HEK293 (cell line): ENCODE data around the gene ST6GAL1.

Experiments
- CTCF ChIA-PET: fragments of 350-600 bp; formaldehyde crosslinking; extraction: SDS; loops from one replicate; lab custom pipeline; 2021; ENCODE audit warnings: antibody characterized with exemption; lab: Yijun Ruan, JAX
- POLR2A ChIA-PET: fragments of 300-600 bp; formaldehyde crosslinking; extraction: SDS; loops from one replicate; lab custom pipeline; 2020; ENCODE audit warnings: antibody characterized with exemption, inconsistent platforms; lab: Yijun Ruan, JAX
- H3K27ac ChIP-seq: fragments of 200-500 bp; sonication (Bioruptor generic); 2 replicates; pipeline ENCODE4 v1.5.1; 2014; ENCODE audit warnings: low read depth, low read length, control low read depth, inconsistent platforms; ENCODE audit errors: extremely low read depth
- H3K36me3 ChIP-seq, 2 experiments: fragments of 200-500 bp in 1 of 2; sonication (Bioruptor generic) in 1 of 2; 1 replicate in 1 of 2; 2 replicates in 1 of 2; pipeline ENCODE4 v1.5.1; 2014 to 2017; ENCODE audit warnings: inconsistent platforms in 2 of 2, low read length in 2 of 2; ENCODE audit not compliant: control insufficient read depth in 2 of 2, insufficient read depth in 1 of 2
- H3K4me1 ChIP-seq: fragments of 200-500 bp; sonication (Bioruptor generic); 2 replicates; pipeline ENCODE4 v1.5.1; 2014; ENCODE audit warnings: mild to moderate bottlenecking, low read length, inconsistent platforms; ENCODE audit not compliant: control insufficient read depth, insufficient read depth
- H3K4me3 ChIP-seq: 2 replicates; pipeline ENCODE4 v1.5.1; 2011; ENCODE audit warnings: low read depth, mild to moderate bottlenecking, control low read depth, low read length, moderate library complexity
- H3K9me3 ChIP-seq: fragments of 200-500 bp; sonication (Bioruptor generic); 2 replicates; pipeline ENCODE4 v1.5.1; 2014; ENCODE audit warnings: low read depth, low read length, inconsistent platforms; ENCODE audit not compliant: control insufficient read depth, insufficient read depth
- EGR2 ChIP-seq: fragments of 450-650 bp; formaldehyde crosslinking; IDR thresholded peaks from 2 replicates; pipeline ENCODE4 v1.5.1; 2016; ENCODE audit warnings: low read depth, missing biosample characterization, missing genetic modification characterization
- GLI4 ChIP-seq: fragments of 450-650 bp; formaldehyde crosslinking; IDR thresholded peaks from 2 replicates; pipeline ENCODE4 v1.5.1; 2016; ENCODE audit warnings: missing biosample characterization, missing genetic modification characterization
- SCRT1 ChIP-seq: fragments of 450-650 bp; formaldehyde crosslinking; IDR thresholded peaks from 2 replicates; pipeline ENCODE4 v1.5.1; 2016; ENCODE audit warnings: missing biosample characterization, missing genetic modification characterization, borderline replicate concordance
- ZBTB6 ChIP-seq: fragments of 450-650 bp; formaldehyde crosslinking; IDR thresholded peaks from 2 replicates; pipeline ENCODE4 v1.5.1; 2017; ENCODE audit warnings: missing biosample characterization, missing genetic modification characterization
- ZFHX2 ChIP-seq: fragments of 450-650 bp; formaldehyde crosslinking; conservative IDR thresholded peaks from 2 replicates; pipeline ENCODE4 v1.5.1; 2016; ENCODE audit warnings: missing biosample characterization, missing genetic modification characterization
- ZNF146 ChIP-seq: fragments of 450-650 bp; formaldehyde crosslinking; IDR thresholded peaks from 2 replicates; pipeline ENCODE4 v1.5.1; 2016; ENCODE audit warnings: missing biosample characterization, missing genetic modification characterization
- ZNF169 ChIP-seq: fragments of 450-650 bp; formaldehyde crosslinking; IDR thresholded peaks from 2 replicates; pipeline ENCODE4 v1.5.1; 2016; ENCODE audit warnings: missing biosample characterization, missing genetic modification characterization
- ZNF175 ChIP-seq: fragments of 450-650 bp; formaldehyde crosslinking; IDR thresholded peaks from 2 replicates; pipeline ENCODE4 v1.5.1; 2016; ENCODE audit warnings: missing biosample characterization, missing genetic modification characterization
- ZNF248 ChIP-seq: fragments of 450-650 bp; formaldehyde crosslinking; IDR thresholded peaks from 2 replicates; pipeline ENCODE4 v1.5.1; 2017; ENCODE audit warnings: missing biosample characterization, missing genetic modification characterization
- ZNF302 ChIP-seq: fragments of 450-650 bp; formaldehyde crosslinking; IDR thresholded peaks from 2 replicates; pipeline ENCODE4 v1.5.1; 2016; ENCODE audit warnings: missing biosample characterization, missing genetic modification characterization, low read depth
- ZNF426 ChIP-seq: fragments of 450-650 bp; formaldehyde crosslinking; IDR thresholded peaks from 2 replicates; pipeline ENCODE4 v1.5.1; 2017; ENCODE audit warnings: missing biosample characterization, missing genetic modification characterization, mild to moderate bottlenecking, inconsistent platforms, moderate library complexity
- ZNF513 ChIP-seq: fragments of 450-650 bp; IDR thresholded peaks from 2 replicates; pipeline ENCODE4 v1.5.1; 2018; ENCODE audit warnings: missing biosample characterization, missing genetic modification characterization
- ZNF514 ChIP-seq: fragments of 450-650 bp; formaldehyde crosslinking; IDR thresholded peaks from 2 replicates; pipeline ENCODE4 v1.5.1; 2016; ENCODE audit warnings: missing biosample characterization, missing genetic modification characterization
- ZNF560 ChIP-seq: fragments of 450-650 bp; formaldehyde crosslinking; IDR thresholded peaks from 2 replicates; pipeline ENCODE4 v1.5.1; 2017; ENCODE audit warnings: missing biosample characterization, missing genetic modification characterization, borderline replicate concordance
- ZNF596 ChIP-seq: fragments of 450-650 bp; IDR thresholded peaks from 2 replicates; pipeline ENCODE4 v1.5.0; 2018; ENCODE audit warnings: missing biosample characterization, mild to moderate bottlenecking, missing genetic modification characterization, moderate library complexity
- ZNF639 ChIP-seq: fragments of 450-650 bp; formaldehyde crosslinking; IDR thresholded peaks from 2 replicates; pipeline ENCODE4 v1.5.1; 2016; ENCODE audit warnings: missing biosample characterization, missing genetic modification characterization
- TF ChIP-seq, protein P1 (sequence below): fragments of 450-650 bp; formaldehyde crosslinking; IDR thresholded peaks from 2 replicates; pipeline ENCODE4 v1.5.1; 2016; ENCODE audit warnings: missing biosample characterization, missing genetic modification characterization

Gene ST6GAL1

DNA sequence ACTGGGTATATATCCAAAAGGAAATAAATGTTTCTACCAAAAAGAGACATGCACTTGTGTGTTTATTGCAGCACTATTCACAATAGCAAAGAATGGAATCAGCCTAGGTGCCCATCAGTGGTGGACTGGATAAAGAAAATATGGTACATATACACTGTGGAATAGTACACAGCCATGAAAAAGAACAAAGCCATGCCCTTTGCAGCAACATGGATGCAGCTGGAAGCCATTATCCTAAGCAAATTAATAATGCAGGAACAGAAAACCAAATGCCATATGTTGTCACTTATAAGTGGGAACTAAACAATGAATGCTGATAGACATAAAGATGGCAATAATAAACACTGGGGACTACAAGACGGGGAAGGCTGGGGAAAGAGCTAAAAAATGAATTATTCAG, 106.1 kb downstream of the ST6GAL1 start:
- H3K9me3 ChIP-seq, result no peaks in the 10 kb centered on the region
- TF ChIP-seq ZNF146 (peak; percentile 90), ZNF639 (no peak)
- TF ChIP-seq, protein P1, sequence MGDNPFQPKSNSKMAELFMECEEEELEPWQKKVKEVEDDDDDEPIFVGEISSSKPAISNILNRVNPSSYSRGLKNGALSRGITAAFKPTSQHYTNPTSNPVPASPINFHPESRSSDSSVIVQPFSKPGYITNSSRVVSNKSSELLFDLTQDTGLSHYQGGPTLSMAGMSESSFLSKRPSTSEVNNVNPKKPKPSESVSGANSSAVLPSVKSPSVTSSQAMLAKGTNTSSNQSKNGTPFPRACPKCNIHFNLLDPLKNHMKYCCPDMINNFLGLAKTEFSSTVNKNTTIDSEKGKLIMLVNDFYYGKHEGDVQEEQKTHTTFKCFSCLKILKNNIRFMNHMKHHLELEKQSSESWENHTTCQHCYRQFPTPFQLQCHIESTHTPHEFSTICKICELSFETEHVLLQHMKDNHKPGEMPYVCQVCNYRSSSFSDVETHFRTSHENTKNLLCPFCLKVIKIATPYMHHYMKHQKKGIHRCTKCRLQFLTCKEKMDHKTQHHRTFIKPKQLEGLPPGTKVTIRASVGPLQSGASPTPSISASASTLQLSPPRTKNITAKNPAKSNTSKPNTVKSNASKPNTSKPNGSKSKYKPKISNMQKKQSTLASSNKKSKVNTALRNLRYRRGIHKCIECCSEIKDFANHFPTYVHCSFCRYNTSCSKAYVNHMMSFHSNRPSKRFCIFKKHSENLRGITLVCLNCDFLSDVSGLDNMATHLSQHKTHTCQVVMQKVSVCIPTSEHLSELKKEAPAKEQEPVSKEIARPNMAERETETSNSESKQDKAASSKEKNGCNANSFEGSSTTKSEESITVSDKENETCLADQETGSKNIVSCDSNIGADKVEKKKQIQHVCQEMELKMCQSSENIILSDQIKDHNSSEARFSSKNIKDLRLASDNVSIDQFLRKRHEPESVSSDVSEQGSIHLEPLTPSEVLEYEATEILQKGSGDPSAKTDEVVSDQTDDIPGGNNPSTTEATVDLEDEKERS (tag by site-specific recombination), result peak; percentile 63; the same call in 1 of the 2 replicates
- ChIA-PET CTCF (no interaction called here), POLR2A (no interaction called here)
- H3K4me3 ChIP-seq, result no peak overlapping the region
- no peaks in the 10 kb centered on the region for H3K36me3 ChIP-seq
- no peaks in the 10 kb centered on the region for H3K4me1 ChIP-seq
- H3K27ac ChIP-seq, result no peak overlapping the region

DNA sequence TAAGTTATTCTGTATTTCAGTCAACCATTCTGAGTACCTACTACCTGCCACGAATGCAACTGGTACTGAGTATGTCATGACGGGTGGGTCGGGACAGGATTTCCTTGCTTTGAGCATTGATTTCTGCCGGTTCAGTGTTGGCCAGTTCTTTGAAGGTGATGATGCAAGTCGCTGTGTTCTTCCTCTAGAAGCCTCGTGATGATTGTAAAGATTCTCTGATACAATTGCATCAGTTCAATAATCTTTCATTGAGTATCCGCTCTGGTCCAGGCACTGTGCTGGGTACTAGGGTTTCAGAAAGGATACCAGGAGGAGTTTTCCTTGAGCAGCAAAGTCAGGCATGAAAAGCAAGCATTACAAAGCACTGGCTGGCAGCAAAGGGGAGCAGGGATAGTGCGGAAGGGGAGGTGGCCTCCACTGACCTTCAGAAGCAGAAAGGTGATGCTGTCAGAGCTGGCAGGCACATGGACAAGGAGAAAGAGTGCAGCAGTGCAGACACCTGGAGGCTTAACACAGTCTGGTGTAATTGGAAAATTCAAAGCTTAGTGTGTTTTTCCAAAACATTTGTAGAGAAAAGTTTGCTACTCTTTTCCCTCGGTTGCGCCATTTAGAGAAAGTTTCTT, 108.9 kb downstream of the ST6GAL1 start:
- peaks cover 0 to 3% of the 10 kb centered on the region in 2 experiments; a peak in 1 of 3 replicates for H3K36me3 ChIP-seq
- POLR2A ChIA-PET, result no interaction called here
- CTCF ChIA-PET, result no interaction called here
- no peak overlapping the region for H3K27ac ChIP-seq
- TF ChIP-seq ZNF426, result no peak
- no peak for TF ChIP-seq EGR2
- TF ChIP-seq ZNF513, result no peak
- TF ChIP-seq ZNF302 (tag by site-specific recombination), result no peak
- no peak for TF ChIP-seq ZFHX2 (tag by site-specific recombination)
- TF ChIP-seq ZNF175 (tag by site-specific recombination), result no peak
- no peak for TF ChIP-seq SCRT1 (tag by site-specific recombination)
- TF ChIP-seq ZBTB6, result no peak
- no peak for TF ChIP-seq ZNF169 (tag by site-specific recombination)
- TF ChIP-seq ZNF248 (tag by site-specific recombination), result no peak
- TF ChIP-seq ZNF514 (tag by site-specific recombination), result no peak
- no peak for TF ChIP-seq GLI4 (tag by site-specific recombination)
- TF ChIP-seq ZNF560 (tag by site-specific recombination), result no peak
- no peak for TF ChIP-seq ZNF596 (tag by site-specific recombination)
- no peak overlapping the region for H3K4me3 ChIP-seq
- no peaks in the 10 kb centered on the region for H3K4me1 ChIP-seq
- no peaks in the 10 kb centered on the region for H3K9me3 ChIP-seq
